ENCODE results near the gene SLC29A4.
"Not testable (repeated sequence)": the region's sequence is repeated elsewhere in the genome, so short reads cannot be mapped to it uniquely, and the experiment has no call there.

The SLC29A4 gene

DNA sequence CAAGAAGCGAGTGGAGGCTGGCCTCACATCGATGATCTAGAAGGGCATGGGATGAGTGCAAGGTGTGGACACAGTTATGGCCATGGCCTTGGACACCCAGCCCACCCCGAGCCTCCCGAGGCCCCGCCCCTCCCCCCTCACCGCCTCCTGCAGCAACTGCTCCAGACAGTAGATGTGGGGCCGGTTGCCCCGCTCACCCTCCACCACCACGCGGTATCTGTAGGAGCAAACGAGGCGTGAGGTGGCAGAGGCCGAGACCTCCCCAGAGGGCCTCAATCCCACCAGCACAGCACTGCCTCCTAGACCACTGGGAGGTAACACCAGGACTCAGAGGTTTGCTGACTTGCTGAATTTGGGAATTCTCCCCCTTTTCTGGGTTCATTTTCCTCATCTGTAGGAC is 37.6 kb downstream of the SLC29A4 start:
- Histone ChIP-seq H3K9me3 (ENCODE audit: control insufficient read depth, insufficient read depth, low read depth, low read length) (no peaks in the 10 kb centered on the region), H3K27ac (ENCODE audit: extremely low read depth, low read depth, low read length) (no peak overlapping the region), H3K36me3 (ENCODE audit: control insufficient read depth in 2 of 2, insufficient read depth in 1 of 2, low read length in 2 of 2) (peaks cover 0 to 24% of the 10 kb centered on the region in 2 experiments; a peak in 2 of 3 replicates), H3K4me3 (ENCODE audit: low read depth, low read length) (no peak overlapping the region), H3K4me1 (ENCODE audit: control insufficient read depth, insufficient read depth, low read length) (no peaks in the 10 kb centered on the region)
- TF ChIP-seq ZNF561 (tag by site-specific recombination; IDR thresholded peaks at IDR 0.05; ENCODE audit: borderline replicate concordance) (no peak), ZNF292 (tag by site-specific recombination; IDR thresholded peaks at IDR 0.05; ENCODE audit: borderline replicate concordance, low read depth) (no peak), WT1 (tag by site-specific recombination; IDR thresholded peaks at IDR 0.05) (no peak), ZNF341 (tag by site-specific recombination; IDR thresholded peaks at IDR 0.05; ENCODE audit: low read depth) (no peak), SP2 (tag by site-specific recombination; IDR thresholded peaks at IDR 0.05) (no peak), ZNF555 (tag by site-specific recombination; conservative IDR thresholded peaks at IDR 0.05) (no peak), ZNF324 (tag by site-specific recombination; IDR thresholded peaks at IDR 0.05) (no peak)
- ChIA-PET CTCF (interaction anchor here (0.9 kb wide), 1 partner anchor 74 kb away, joined by 3 read pairs; no protein-coding TSS in a partner anchor), POLR2A (no interaction called here)

DNA sequence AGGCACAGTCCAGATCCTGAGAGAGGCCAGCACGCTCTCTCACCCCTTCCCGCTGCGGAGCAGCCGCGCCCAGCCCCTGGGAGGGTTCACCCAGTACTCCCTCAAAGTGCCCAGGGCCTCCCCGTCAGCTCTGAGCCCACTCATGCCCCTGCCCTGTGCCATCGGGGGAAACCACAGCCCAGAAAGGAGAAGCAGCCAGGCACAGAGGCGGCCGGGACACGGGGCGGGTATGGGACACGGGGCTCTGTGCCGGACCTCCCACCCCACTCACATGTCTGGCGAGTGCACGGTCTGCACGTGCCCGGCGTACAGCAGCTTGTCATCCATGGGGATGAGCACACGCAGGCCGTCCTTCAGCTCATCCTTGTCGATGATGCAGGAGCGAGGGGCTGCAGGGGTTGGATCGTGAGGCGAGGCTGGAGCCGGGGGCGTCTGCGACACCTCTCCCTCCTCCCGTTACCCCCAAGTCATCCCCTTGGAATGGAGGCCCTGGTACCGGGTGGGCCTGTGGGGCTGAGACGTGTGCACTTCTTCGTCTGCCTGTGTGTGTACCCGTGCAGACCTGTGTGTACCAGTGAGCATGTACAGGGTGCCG is 38.2 kb downstream of the SLC29A4 start:
- TF ChIP-seq, protein P1, sequence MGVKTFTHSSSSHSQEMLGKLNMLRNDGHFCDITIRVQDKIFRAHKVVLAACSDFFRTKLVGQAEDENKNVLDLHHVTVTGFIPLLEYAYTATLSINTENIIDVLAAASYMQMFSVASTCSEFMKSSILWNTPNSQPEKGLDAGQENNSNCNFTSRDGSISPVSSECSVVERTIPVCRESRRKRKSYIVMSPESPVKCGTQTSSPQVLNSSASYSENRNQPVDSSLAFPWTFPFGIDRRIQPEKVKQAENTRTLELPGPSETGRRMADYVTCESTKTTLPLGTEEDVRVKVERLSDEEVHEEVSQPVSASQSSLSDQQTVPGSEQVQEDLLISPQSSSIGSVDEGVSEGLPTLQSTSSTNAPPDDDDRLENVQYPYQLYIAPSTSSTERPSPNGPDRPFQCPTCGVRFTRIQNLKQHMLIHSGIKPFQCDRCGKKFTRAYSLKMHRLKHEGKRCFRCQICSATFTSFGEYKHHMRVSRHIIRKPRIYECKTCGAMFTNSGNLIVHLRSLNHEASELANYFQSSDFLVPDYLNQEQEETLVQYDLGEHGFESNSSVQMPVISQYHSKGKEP (tag by site-specific recombination; IDR thresholded peaks at IDR 0.05) = no peak
- TF ChIP-seq, protein P2, sequence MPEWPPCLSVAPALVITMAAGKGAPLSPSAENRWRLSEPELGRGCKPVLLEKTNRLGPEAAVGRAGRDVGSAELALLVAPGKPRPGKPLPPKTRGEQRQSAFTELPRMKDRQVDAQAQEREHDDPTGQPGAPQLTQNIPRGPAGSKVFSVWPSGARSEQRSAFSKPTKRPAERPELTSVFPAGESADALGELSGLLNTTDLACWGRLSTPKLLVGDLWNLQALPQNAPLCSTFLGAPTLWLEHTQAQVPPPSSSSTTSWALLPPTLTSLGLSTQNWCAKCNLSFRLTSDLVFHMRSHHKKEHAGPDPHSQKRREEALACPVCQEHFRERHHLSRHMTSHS (tag by site-specific recombination; IDR thresholded peaks at IDR 0.05) = no peak
- no peak for TF ChIP-seq ZSCAN16 (tag by site-specific recombination; IDR thresholded peaks at IDR 0.05)
- TF ChIP-seq MZF1 (tag by site-specific recombination; IDR thresholded peaks at IDR 0.05; ENCODE audit: borderline replicate concordance) = no peak
- TF ChIP-seq ZNF621 (tag by site-specific recombination; IDR thresholded peaks at IDR 0.05) = no peak
- POLR2A ChIA-PET = no interaction called here
- H3K36me3 ChIP-seq (ENCODE audit: control insufficient read depth in 2 of 2, insufficient read depth in 1 of 2, low read length in 2 of 2) = peaks cover 3 to 21% of the 10 kb centered on the region in 2 experiments; a peak in 2 of 3 replicates
- H3K27ac ChIP-seq (ENCODE audit: extremely low read depth, low read depth, low read length) = no peak overlapping the region
- no peaks in the 10 kb centered on the region for H3K4me1 ChIP-seq (ENCODE audit: control insufficient read depth, insufficient read depth, low read length)
- no peaks in the 10 kb centered on the region for H3K9me3 ChIP-seq (ENCODE audit: control insufficient read depth, insufficient read depth, low read depth, low read length)
- CTCF ChIA-PET = no interaction called here
- no peak overlapping the region for H3K4me3 ChIP-seq (ENCODE audit: low read depth, low read length)

DNA sequence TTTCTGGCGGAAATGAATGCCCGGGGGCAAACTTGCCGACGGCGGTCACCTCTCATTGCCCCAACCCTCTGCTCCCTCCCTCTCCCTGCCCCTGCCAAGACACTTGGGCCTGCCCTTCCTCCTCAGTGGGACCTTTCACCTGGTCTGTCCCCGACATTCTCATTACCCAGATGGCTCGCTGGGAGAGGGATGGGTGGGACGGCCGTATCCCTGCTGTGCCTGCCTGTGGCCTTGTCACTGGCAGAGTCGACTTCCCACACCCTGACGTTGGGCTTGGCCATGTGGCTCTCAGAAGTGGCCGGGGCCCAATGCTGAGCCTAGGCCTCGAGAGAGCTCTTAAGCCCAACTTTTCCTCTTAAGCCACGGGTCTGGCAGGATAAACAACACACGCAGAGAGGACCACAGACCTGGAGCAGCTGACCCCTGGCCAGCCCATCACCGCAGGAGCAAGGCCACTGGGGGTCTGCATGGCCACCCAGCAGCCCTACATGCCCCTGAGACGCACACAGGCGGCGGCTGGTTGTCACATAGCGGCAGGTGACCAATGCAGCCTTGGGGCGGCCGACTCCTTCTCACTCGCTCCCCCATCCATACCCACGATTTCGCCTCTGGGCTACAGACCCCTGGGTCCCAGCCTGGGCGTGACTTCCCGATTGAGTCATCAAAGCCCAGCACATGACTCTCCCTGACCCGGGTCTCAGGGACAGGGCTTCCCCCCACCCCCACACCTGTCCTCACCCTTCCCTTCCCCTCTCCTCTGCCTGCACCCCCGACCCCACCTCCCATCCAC is 40.1 kb downstream of the SLC29A4 start:
- Histone ChIP-seq H3K9me3 (ENCODE audit: control insufficient read depth, insufficient read depth, low read depth, low read length) (no peaks in the 10 kb centered on the region), H3K4me3 (ENCODE audit: low read depth, low read length) (no peak overlapping the region), H3K4me1 (ENCODE audit: control insufficient read depth, insufficient read depth, low read length) (no peaks in the 10 kb centered on the region), H3K27ac (ENCODE audit: extremely low read depth, low read depth, low read length) (no peak overlapping the region), H3K36me3 (ENCODE audit: control insufficient read depth in 2 of 2, insufficient read depth in 1 of 2, low read length in 2 of 2) (peaks cover 7 to 20% of the 10 kb centered on the region in 2 experiments; a peak in 2 of 3 replicates)
- ChIA-PET CTCF (no interaction called here), POLR2A (no interaction called here)
- TF ChIP-seq, protein P3, sequence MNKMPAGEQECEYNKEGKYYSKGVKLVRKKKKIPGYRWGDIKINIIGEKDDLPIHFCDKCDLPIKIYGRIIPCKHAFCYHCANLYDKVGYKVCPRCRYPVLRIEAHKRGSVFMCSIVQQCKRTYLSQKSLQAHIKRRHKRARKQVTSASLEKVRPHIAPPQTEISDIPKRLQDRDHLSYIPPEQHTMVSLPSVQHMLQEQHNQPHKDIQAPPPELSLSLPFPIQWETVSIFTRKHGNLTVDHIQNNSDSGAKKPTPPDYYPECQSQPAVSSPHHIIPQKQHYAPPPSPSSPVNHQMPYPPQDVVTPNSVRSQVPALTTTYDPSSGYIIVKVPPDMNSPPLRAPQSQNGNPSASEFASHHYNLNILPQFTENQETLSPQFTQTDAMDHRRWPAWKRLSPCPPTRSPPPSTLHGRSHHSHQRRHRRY (tag by site-specific recombination; IDR thresholded peaks at IDR 0.05) = no peak
- TF ChIP-seq HOXA7 (CRISPR knock-in tag; IDR thresholded peaks at IDR 0.05; ENCODE audit: borderline replicate concordance) (no peak), ZBTB48 (tag by site-specific recombination; IDR thresholded peaks at IDR 0.05) (no peak), ZFP41 (tag by site-specific recombination; IDR thresholded peaks at IDR 0.05; ENCODE audit: borderline replicate concordance) (no peak), ZNF701 (tag by site-specific recombination; IDR thresholded peaks at IDR 0.05) (no peak)

DNA sequence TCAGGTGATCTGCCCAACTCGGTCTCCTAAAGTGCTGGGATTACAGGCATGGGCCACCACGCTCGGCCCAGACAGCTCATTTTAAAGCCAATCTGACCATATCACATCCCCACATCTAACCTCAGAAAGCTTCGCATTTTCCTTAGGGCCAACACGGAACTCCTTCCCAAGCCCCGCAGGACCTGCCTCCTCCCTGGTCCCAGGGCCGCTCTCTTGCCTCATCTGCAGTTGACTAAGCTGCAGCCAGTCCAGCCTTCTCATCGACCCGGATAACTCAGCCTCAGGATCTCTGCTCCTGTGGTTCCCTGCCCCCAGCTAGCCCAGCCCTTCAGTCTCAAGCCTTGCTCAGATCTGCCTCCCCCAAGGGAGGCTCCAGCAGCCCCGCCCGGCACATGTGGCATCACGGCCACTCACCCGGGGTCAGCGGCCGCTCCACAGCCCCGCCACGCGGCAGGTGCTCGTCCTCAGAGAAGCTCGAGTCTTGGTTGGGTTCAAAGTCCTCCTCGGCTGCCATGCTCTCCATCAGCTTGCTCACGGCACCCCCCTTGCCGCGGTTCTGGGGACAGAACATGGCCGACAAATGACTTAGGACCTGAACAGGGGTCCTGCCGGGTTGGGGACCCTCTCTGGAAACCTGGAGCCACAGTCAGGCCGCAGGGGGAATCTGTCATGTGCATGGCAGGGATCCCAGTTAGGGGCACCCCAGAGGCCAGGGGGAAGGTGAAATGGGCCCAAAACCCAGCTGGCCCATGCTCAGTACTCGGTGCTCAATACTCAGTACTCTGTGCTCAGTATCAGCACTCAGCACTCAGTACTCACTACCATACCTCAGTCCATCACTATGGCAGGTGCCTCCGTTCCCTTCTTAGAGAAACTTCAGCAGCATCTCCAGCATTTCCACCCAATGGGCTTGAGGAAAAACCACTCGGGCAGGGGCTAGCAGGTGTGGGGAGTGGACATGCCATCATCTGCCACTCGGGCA is 41.3 kb downstream of the SLC29A4 start:
- H3K36me3 ChIP-seq (ENCODE audit: control insufficient read depth in 2 of 2, insufficient read depth in 1 of 2, low read length in 2 of 2) = peaks cover 10 to 16% of the 10 kb centered on the region in 2 experiments; a peak in 2 of 3 replicates
- POLR2A ChIA-PET; H3K4me1 ChIP-seq (ENCODE audit: control insufficient read depth, insufficient read depth, low read length): not testable (repeated sequence)

More for the DNA sequence above, 41.3 kb downstream of the SLC29A4 start:
- H3K9me3 ChIP-seq (ENCODE audit: control insufficient read depth, insufficient read depth, low read depth, low read length); CTCF ChIA-PET; H3K4me3 ChIP-seq (ENCODE audit: low read depth, low read length); H3K27ac ChIP-seq (ENCODE audit: extremely low read depth, low read depth, low read length): not testable (repeated sequence)
